LoVo (cell line): ENCODE results near the gene RASA3.
A peak's percentile ranks its signal among the peaks of the same experiment; 100 is the strongest.
"Not testable (repeated sequence)": the region's sequence is repeated elsewhere in the genome, so short reads cannot be mapped to it uniquely, and the experiment has no call there.

ENCODE experiments used
- DNase-seq: peaks from one replicate; pipeline ENCODE4 v3.0.0-alpha.2; 2016; ENCODE audit warnings: low spot score

RASA3 gene

DNA sequence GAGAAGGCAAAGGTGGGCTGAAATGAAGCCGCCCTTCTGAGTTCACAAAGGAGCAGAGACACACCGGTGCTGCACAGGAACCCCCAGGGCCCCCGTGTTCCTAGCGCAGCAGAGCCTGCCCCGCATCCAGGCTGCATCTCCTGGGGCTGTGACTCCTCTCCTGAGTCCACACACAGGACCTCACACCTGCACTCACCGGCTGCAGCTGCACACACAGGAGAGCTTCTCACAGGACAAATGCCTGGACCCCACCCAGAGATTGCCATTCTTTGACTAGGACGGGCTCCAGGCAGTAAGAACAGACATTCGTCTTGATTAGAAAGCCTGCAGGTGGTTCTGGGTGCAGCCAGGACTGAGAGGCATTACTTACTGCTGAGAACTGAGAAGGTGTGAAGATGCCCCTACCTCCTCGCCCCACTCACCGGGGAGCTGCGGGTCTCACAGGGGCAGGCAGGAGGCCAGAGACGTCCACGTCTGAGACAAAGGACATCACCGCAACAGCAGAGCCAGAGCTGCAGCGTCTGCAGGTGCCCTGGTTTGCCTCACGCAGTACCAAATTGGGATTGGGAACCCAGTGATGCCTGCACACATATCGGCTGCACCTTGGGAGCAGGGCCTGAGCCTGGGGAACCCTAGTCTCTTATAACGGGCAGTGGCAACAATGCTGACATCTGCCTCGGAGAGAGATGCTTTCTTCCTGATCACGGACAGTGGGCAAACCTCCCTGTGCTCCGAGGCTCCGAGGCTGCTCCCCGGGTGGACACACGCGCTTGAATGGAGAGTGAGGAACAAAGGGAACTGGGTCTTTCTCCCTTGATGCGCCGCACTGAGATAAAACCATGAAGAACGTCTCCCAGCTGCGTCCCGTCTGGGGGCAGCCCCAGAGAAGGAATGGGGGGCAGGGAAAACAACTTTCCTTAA lies 50.4 kb downstream of the RASA3 start:
- DNase-seq, result no peak

DNA sequence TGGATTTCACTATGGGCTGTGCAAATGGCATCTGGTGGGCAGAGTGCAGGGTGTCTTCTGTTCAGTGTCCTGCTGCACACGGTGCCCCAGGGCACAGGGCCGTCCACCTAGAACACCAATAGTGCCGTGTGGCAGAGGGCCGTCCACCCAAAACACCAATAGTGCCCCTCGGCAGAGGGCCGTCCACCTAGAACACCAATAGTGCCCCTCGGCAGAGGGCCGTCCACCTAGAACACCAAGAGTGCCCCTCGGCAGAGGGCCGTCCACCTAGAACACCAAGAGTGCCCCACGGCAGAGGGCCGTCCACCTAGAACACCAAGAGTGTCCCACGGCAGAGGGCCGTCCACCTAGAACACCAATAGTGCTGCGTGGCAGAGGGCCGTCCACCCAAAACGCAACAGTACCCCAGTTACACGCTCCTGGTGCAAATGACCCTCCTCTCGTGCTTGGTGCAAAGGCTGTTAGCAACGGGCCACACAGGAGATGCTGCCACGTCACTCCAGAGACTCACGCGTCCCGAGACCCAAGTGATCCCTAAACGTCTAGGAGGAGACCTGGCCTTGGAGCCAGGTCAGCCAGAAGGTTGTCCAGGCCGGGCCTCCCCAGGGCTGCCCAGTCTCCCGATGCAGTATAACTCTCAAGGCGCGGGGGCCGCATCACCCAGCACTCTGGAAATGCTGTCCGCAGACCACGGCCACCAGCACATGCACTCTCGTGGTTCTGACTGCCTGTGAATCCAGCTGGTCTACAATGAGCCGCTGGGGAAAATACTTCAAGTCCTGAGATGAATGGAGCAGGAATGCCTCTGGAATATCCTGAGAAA lies 51.5 kb downstream of the RASA3 start:
- no peak for DNase-seq

DNA sequence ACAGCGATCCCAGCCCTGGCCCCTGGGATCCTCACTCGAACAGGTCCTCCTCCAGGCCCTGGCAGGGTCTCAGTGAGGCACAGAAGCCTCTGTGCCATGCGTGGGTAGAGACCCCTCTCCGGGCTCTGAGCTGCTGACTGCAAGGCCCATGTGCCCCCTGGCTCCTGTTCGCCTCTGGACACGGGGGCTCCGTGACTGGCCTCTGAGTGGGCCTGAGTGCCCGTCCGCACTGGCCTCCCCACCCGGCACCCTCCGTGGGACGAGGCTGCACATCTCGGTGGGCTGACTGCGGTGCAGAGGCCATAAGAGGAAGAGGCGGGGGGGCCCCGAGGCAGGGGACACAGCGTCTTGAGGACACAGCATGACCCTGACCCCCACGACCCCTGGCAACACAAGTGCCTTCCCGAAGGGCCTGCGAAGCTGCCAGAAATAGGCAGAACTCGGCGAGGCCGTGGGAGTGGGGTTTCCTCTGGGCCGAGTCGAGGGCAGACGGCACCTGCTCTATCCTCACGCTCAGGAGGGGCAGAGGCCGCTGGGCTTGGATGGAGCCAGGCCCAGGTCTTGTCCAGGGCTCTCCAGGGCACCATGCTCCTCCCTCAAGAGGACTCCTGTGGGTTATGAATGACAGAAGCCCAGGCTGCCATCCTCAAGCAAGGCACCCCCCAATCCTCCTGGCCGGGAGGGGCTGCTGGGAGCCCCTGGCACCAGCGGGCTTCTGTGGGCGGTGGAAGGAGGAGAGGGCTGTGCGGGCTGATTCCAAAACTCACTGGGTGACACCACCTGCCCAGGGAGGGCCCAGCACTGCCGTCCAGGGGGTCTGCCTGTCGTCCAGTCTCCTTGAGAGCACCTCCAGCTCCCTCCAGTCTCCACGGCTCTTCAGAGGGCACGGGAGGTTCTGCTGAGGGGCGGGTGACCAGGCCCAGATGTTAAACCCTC lies 52.6 kb downstream of the RASA3 start:
- no peak for DNase-seq

DNA sequence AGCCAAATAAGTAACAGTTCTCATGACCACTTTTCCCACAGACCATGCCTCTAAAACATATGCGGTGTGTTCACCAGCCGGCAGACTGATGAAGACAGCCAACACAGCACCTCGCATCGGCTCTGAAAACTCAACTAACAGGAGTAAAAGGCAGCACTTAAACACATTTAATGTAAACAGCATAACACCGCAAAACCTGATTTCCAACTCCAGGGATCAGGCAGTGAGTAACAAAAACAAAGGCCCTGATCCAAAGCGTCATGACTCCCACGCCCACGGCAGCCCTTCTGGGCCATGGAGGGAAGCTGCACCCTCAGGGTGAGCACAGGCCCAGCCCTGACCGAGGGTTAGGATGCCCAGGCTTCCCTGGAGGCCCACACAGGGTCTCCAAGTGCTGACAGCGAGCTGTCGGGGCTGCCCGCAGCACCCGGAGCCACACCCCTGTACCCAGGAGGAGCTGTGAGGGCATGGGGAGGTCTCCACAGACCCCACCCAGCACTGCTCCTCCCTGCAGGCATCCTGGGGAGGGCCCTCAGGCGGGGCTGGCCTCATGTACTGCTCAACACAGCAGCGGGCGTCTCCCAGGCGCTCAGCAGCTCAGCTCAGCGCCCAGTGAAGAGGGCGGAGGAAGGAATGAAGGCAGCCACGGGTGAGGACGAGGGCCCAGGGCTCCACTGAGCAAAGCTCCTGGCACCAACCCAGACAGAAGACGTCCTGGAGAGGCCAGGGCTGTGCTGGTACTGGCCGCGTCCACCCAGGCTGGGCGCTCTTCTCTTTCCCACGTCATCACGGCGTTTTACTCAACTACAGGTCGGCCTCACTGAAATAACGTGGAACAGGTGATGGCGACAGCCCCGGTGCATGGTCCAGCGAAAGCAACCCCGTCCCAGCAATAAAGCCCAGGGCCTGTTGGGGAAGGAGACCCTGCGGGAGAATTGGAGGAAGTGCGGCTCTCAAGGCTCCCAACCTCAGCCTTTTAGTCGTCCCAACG lies 53.7 kb downstream of the RASA3 start:
- DNase-seq, result peak; percentile 2

DNA sequence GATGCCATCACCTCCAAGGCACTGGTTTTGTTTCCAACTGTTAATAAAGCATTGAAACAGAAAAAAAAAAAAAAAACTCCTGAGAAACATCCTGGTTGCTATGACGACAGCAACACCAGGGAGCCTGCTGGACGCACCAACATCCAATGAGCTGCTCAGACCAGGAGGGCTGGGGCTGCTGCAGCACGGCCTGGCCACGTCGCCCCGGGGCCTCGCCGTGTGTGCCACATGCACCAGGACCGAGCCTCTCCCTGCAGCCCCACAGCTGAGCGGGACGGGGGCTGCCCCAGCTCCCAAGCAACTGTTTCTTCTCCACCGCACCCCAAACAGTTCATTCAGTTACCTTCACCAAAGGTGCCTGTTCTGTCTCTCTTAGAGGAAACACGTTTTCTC lies 54.5 kb downstream of the RASA3 start:
- DNase-seq, result no peak

DNA sequence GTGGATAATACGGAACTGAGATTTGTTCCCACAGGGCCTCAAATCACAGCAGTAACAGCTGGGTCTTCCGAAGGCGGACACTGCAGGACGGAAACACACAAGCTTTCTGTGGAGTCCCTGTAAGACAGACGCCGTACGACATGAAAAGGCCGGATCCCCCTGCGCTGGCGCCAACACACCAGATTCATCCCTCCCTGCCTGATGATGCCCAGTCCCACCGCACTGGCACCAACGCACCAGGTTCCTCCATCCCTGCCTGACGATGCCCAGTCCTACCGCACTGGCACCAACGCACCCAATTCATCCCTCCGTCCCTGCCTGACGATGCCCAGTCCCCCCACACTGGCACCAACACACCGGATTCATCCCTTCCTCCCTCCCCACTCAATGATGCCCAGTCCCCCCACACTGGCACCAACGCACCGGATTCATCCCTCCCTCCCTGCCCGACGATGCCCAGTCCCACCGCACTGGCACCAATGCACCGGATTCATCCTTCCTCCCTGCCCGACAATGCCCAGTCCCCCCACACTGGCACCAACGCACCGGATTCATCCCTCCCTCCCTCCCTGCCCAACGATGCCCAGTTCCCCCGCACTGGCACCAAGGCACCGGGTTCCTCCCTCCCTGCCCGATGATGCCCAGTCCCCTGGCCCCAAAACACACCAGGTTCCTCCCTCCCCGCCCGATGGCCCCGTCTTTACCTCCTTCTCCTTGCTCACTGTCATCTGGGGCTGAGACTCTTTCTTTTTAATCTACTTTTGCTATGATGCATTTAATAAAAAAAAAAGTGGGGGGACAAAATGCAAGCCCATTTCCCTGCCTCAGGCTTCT lies 55.1 kb downstream of the RASA3 start:
- no peak for DNase-seq

DNA sequence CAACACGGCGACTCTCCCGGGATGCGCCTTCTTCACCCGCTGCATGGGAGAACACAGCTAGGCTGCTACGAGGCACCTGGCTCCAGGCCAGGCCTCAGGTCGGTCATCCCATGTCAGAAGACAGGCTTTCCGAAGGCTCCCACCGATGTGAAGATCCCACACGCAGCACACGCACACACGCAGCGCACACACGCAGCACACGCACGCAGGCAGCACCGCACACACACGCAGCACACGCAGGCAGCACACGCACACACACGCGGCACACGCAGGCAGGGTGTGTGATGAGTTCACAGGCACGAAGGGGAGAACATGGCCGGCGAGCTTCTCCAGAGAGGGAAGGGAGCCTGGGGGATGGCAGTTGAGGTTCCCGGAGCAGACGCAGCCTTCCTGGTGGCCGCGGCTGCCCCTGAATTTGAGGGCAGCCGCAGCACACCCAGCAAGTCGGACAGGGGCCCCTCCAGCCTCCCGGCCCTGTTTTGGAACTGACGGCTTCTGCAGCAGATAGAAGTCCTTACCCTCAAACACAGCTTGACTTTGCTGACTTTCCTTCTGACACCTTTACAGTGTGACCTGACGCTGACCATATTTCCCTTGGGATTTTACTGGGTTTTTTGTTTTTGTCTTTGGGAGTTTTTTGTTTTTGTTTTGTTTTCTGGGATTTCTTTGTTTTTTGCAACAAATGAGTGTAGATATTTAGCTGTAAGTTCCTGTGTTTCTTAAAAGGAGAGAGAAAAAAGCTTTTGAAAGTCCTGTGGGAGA lies 55.9 kb downstream of the RASA3 start:
- DNase-seq, result no peak

DNA sequence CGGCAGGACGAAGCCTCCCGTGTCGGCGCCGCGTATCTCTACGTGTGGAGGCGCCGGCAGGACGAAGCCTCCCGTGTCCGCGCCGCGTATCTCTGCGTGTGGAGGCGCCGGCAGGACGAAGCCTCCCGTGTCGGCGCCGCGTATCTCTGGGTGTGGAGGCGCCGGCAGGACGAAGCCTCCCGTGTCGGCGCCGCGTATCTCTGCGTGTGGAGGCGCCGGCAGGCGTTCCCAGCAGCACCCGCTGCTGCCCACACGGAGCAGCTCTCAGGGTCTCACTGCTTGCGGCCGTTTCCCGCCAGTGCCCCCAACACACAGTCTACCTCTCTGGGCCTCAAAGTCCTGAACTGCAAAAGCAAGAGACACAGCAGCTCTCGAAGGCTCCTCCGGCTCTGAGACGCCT lies 56.6 kb downstream of the RASA3 start:
- DNase-seq, result not testable (repeated sequence)

DNA sequence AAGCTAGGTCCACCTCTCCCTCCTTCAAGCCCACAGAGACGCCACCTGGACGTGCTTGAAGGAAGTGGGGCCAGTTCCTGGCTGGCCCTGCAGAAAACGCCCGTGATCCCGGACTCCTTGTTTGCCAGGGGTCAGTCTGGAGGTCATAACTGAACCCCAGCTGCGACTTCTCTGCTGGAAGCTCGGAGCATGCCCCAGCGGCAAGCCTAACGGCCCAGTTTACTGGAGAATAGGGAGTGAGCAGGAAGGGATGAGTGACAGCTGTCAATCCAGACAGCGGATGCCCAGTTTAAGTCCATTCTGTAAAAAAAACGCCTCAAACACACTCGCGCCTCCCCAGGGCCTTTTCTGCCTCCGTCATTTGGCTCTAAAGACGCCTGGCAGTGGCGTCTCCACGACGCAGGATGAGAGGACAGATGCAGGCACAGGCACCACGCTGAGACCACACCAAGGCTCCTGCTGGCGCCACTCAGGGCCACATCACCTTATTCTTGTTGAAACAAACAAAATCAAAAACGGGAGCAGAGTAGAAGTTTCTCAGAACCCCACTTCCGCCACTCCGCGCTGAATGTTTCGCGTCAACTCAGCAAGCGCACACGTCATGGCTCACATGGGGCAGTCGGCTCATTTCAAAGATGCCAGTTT lies 57.6 kb downstream of the RASA3 start:
- no peak for DNase-seq

DNA sequence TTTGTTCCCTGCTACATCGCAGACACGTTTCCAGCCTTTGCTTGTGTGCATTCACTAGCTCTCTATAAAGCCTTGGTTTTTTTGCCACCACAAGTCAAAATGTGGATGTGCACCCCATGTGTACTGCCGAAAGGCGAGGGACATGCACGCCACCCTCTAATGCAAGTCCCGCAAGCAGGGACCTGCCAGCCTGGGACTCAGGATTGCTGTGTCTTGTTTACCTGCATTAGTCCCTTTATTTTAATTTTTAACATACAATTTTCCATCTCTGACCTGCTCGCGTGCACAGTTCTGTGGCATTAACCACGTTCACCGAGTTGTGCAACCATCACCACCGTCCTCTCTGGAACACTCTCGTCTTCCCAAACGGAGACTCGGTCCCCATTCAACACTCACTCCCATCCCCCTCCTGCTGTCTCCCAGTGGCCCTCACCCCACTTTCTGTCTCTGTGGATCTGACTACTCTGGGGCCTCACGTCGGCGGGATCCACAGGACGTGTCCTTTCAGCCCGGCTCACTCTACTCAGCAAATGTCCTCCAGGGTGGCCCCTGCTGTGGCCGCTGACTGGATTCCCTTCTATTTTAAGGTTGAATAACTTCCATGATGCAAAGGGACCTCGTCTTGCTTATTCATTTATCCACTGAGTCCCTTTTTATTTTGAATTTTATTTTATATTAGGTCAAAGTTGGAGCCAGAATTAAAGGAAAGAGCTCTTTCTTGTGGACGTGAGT lies 58.4 kb downstream of the RASA3 start:
- DNase-seq, result no peak

DNA sequence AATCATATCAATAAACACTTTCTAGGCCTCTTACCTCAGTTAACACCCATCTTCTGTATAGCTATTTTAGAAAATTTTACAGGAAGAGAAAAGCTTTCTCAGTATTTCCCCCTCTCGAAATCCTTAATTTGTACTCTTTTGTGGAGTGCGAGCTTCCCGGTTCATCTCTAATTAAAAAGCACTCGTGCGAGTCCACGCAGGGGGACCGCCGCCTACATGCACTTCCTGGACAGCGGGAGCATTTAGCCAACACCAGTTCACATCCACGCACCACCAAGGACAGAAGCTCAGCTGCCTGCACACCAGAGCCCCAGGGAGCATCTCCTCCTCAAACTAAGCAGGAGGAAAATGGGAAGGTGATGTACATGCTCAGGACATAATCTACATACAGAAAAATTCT lies 60.0 kb downstream of the RASA3 start:
- no peak for DNase-seq

DNA sequence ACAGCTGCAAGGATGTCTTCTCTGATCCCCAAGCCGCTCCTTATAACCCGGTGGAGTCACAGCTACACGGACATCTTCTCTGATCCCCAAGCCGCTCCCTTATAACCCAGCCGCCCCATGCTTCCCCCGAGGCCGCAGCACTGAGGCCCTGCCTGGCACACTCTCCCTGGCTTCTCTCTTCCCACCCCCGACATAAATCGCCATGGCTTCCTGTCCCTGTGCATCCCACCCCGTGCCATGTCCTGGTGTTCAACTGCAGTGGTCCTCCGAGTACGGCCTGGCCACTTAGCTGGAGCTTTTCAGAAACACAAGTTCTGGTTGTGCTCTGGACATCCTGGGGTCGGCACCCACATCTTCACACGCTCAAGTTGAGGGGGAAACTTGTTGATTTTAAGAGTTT lies 60.4 kb downstream of the RASA3 start:
- no peak for DNase-seq

DNA sequence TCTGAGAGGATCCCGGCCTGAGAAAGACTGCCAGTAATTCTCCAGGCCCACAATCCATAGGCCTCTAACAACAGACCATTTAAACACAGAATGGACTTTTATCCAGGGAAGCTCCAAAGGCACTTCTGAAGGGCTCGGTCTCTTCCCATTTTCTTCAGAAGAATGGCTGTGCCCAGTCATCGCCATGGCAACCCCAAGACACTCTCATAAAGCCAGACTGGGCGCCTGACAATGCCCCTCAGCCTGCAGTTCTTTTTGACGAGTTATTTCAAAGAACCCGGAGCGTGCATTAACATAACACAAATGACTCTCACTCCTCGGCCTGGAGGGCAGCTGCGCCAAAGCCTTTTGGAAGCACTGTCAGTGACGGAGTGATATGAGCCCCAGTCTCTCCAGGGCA lies 61.0 kb downstream of the RASA3 start:
- no peak for DNase-seq

DNA sequence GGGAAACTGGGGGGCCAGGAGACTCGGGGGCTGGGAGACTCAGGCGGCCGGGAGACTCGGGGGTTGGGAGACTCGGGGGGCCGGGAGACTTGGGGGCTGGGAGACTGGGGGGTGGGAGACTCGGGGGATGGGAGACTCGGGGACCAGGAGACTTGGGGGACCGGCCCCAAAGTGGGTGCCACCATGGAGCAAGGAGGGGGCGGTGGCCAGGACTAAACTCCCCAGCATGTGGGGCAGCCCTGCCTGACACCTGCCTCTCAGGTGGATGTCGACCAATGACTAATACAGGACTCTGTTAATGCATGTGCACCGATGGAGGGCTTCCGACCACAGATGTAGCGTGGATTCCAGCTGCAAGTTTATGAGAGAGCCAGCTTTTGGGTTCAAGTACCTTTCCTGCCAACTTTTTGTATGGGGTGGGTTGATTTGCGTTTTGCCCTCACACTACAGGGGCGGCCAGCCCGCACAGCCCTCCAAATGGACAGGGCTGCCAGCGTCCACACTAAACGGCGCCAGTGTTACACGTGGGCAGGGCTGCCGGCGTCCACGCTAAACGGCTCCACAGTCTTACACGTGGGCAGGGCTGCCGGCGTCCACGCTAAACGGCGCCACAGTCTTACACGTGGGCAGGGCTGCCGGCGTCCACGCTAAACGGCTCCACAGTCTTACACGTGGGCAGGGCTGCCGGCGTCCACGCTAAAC lies 62.2 kb downstream of the RASA3 start:
- DNase-seq, result no peak

DNA sequence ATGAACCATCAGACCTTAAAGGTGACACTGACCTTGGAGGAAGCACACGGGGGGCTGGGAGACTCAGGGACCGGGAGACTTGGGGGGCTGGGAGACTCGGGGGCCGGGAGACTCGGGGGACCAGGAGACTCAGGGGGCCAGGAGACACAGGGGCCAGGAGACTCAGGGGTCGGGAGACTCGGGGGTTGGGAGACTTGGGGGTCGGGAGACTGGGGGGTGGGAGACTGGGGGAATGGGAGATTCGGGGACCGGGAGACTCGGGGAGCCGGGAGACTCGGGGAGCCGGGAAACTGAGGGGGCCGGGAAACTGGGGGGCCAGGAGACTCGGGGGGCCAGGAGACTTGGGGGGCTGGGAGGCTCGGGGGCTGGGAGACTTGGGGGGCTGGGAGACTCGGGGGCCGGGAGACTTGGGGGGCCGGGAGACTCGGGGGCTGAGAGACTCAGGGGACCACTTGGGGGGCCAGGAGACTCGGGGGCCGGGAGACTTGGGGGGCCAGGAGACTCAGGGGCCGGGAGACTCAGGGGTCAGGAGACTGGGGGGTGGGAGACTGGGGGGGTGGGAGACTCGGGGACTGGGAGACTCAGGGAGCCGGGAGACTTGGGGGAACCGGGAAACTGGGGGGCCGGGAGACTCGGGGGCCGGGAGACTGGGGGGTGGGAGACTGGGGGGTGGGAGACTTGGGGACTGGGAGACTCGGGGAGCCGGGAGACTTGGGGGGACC lies 62.9 kb downstream of the RASA3 start:
- no peak for DNase-seq

DNA sequence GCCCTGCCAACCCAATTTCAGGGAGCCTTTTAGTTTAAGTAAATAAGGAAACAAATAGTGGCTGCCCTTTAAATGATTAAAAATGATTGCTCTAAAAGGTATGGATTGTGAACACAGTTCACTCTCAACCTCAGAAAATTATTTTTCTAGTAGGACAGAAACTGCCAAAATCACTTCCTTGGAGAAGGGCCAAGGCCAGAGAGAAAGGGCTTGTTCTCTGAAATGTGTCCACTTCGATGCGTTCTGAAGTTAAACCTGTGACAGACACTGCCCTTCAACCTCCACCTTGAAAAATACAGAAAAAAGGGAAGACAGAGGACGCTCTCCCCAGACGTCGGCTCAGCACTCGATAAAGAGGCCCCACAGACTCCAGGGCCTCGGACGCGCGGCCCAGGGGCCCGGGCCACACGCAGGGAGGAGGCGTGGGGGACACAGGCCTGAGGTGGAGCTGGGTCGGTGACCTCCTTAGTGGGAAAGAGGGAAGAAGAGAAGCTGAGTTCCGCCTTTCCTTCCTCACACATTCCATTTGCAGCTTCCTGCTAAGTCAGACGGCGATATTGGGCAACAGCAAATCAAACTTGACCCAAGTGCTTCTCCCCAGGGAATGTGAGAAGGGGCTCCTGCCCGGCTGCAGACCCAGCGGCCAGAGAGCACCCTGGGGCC lies 63.6 kb downstream of the RASA3 start:
- no peak for DNase-seq
